ENCODE data around the gene DSCAM. TPM values are rescaled to one million over a fixed set of nuclear protein-coding genes. Genes with fewer than 3 reads are reported as not detected.

Gene DSCAM
- total RNA-seq, 2 donors from 2014 or later: 0.05 TPM; not detected in 1

DNA sequence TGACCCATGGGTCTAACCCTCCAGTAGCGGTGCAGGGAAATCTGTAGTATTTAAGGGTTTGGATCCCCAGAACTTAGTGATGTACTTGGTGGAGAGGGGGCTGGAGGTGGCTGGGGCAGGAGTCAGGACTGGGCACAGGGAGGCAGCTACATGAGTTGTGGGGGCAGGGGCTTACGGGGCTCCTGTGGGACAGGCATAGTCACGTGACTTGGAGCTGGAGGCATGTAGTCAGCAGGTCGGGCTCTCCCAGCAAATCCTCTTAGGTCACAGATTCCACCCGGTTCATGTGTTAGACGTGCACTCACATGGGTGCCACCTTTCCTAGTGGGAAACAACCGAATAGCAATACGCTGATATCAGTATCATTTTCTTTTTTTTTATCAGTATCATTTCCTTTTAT is 867.6 kb downstream of the DSCAM start:
- Histone ChIP-seq H3K4me1 (no peaks in the 10 kb centered on the region), H3K9ac (ENCODE audit: low read depth in 2 of 2, low read length in 2 of 2) (no peak overlapping the region), H3K27ac (no peak overlapping the region), H3K4me3 (no peak overlapping the region), H3K27me3 (no peaks in the 10 kb centered on the region), H3K9me3 (no peaks in the 10 kb centered on the region), H3K36me3 (no peaks in the 10 kb centered on the region)
- no peak for DNase-seq
- TF ChIP-seq, protein P1, sequence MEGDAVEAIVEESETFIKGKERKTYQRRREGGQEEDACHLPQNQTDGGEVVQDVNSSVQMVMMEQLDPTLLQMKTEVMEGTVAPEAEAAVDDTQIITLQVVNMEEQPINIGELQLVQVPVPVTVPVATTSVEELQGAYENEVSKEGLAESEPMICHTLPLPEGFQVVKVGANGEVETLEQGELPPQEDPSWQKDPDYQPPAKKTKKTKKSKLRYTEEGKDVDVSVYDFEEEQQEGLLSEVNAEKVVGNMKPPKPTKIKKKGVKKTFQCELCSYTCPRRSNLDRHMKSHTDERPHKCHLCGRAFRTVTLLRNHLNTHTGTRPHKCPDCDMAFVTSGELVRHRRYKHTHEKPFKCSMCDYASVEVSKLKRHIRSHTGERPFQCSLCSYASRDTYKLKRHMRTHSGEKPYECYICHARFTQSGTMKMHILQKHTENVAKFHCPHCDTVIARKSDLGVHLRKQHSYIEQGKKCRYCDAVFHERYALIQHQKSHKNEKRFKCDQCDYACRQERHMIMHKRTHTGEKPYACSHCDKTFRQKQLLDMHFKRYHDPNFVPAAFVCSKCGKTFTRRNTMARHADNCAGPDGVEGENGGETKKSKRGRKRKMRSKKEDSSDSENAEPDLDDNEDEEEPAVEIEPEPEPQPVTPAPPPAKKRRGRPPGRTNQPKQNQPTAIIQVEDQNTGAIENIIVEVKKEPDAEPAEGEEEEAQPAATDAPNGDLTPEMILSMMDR (IDR thresholded peaks at IDR 0.05): no peak
- intact Hi-C loops (cut with DNase I): no loop called here

DNA sequence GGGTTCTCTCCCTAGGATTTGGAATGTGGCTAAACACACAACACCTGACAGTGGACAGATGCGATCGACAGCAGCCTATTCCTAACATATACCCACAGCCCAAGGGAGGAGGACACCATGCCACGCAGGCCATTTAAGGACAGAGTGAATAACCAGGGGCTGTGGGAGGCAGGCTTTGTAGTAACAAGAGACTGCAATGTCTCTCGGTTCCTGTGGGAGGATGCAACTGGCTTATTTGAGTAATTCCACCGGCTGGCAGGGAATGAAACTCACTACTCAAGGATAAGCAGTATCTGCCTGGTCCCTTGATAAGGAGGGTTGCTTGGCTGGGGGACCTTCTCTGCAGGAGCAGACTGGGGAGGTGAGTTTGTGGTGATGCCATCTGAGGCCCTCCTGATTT is 870.2 kb downstream of the DSCAM start:
- DNase-seq: no peak
- Histone ChIP-seq H3K9me3 (no peaks in the 10 kb centered on the region), H3K9ac (ENCODE audit: low read depth in 2 of 2, low read length in 2 of 2) (no peak overlapping the region), H3K27ac (no peak overlapping the region), H3K4me3 (no peak overlapping the region), H3K27me3 (no peaks in the 10 kb centered on the region), H3K36me3 (no peaks in the 10 kb centered on the region), H3K4me1 (no peaks in the 10 kb centered on the region)
- TF ChIP-seq, protein P1 (IDR thresholded peaks at IDR 0.05): no peak
- intact Hi-C loops (cut with DNase I): no loop called here

DNA sequence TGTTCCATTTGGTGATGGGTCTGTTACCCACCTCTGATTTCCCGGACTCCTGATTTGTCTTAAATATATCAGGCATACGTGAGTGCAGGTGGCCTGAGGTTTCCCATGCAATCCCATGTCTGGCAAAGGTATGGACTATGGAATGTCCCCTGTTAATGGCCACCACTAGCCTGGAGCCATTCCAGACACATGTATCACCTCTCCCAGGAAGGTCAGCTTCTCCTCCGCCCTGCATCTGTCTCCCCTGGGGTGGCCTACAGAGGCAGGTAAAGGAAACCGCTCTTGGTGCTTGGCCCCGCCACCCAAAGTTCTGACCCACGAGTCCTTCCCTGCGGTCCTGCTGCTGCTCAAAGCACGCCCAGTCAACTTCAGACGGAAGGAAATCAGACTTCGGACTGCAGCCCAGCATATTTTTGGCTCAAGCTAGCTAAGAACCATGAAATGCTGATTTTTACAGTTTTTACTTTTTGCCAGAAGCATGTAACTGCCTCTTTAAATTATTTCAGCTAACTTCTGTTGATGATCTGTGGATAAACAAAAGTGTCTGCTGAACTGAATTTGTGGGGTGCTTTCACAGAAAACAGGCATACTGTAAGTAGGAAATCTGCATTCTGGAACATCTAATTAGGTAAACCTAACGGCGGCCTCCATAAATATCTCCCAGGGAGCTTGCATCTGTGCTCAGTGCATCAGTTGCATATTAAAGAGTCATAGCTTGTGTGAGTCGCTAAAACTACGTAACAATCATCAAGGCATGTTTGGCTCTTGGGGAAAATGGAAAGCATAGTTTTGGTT is 873.8 kb downstream of the DSCAM start:
- no peak for DNase-seq
- Histone ChIP-seq H3K4me1 (no peaks in the 10 kb centered on the region), H3K27ac (no peak overlapping the region), H3K27me3 (no peaks in the 10 kb centered on the region), H3K9me3 (no peaks in the 10 kb centered on the region), H3K4me3 (no peak overlapping the region), H3K36me3 (no peaks in the 10 kb centered on the region), H3K9ac (ENCODE audit: low read depth in 2 of 2, low read length in 2 of 2) (no peak overlapping the region)
- TF ChIP-seq, protein P1 (IDR thresholded peaks at IDR 0.05): no peak
- intact Hi-C loops (cut with DNase I): no loop called here

DNA sequence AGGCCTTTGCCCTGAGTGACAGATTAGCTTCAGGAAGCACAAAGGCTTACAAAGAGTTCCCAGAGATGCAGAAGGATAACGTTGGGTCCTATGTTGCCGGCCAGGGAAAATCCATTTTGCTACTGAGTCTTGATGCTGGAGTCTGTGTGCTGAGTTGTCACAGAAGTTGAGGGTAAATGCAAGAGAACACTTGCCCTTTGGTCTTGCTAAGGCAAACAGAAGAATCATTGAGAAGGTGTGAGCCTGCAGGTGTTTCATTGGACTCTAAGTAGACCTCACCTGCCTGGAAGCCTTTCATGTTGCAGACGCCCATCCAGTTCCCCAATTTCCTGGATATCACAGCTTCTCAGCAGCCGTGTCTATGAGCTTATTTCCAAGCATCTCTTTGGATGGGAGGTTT is 874.5 kb downstream of the DSCAM start:
- Histone ChIP-seq H3K9me3 (no peaks in the 10 kb centered on the region), H3K9ac (ENCODE audit: low read depth in 2 of 2, low read length in 2 of 2) (no peak overlapping the region), H3K27me3 (no peaks in the 10 kb centered on the region), H3K27ac (no peak overlapping the region), H3K36me3 (no peaks in the 10 kb centered on the region), H3K4me3 (no peak overlapping the region), H3K4me1 (no peaks in the 10 kb centered on the region)
- TF ChIP-seq, protein P1 (IDR thresholded peaks at IDR 0.05): no peak
- no peak for DNase-seq
- intact Hi-C loops (cut with DNase I): no loop called here

DNA sequence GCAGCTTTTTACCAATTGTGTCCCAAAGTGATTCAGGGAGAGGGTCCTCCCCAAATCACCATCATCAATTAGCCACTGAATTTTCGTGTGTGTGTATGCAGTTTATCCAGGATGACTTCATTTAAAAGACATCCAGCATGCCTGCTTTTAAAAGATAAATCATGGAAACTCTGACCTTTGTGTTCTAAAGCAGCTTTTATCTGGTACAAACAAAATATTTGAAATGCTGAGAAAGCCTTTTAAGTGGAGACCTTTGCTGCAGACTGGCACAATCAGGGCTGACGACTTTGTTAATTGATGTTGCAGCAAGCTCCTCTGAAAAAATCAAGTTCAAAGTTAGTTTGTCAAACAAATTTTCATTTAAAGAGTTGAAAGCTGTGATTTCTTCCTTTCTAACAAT is 875.0 kb downstream of the DSCAM start:
- no peak overlapping the region for H3K27ac ChIP-seq
- no peaks in the 10 kb centered on the region for H3K4me1 ChIP-seq
- intact Hi-C loops (cut with DNase I): no loop called here
- no peak overlapping the region for H3K9ac ChIP-seq (ENCODE audit: low read depth in 2 of 2, low read length in 2 of 2)
- no peak overlapping the region for H3K4me3 ChIP-seq
- H3K9me3 ChIP-seq: no peaks in the 10 kb centered on the region
- no peak for DNase-seq
- H3K36me3 ChIP-seq: no peaks in the 10 kb centered on the region
- no peaks in the 10 kb centered on the region for H3K27me3 ChIP-seq
- TF ChIP-seq, protein P1 (IDR thresholded peaks at IDR 0.05): no peak

Data from colonic mucosa (tissue), 4 donors.